ENCODE results near the gene MAN1C1. TPM values are rescaled to one million over a fixed set of nuclear protein-coding genes. Genes with fewer than 3 reads are reported as not detected.

MAN1C1 gene
- total RNA-seq, 1 donor from 2014 or later = 9.1 TPM

DNA sequence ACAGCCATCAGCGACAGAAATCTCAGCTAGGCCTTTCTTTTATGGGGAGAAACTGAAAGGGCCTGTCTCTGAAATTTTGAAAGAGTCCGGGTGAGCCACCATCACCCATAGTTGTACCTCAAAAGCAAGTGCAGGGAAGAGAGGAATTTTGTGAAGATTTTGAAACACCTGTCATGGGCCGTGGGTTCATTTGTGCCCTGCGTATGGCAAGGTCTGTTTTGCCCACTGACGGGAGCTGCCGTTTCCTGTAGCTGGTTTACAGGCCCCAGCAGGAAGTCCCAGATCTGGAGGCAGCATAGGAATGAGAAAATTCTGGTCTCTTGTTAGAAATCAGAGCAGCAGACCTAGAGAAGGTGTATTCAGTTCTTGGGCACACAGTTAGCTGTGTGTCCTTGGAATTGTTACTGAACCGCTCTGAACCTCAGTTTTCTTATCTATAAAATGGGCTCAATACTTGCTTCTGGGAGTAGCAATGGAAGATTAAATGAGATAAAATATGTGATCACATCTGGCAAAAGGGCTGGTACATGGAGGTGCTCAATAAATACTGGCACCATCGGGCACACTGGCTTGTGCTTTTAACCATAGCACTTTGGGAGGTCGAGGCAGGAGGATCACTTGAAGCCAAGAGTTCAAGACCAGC, 52.5 kb downstream of the MAN1C1 start:
- Mint-ChIP-seq H3K4me3 (no peak overlapping the region), H3K9me3 (no peaks in the 10 kb centered on the region), H3K27ac (no peak overlapping the region), H3K36me3 (no peaks in the 10 kb centered on the region), H3K4me1 (ENCODE audit: unreplicated experiment) (peaks cover 28% of the 10 kb centered on the region), H3K27me3 (no peaks in the 10 kb centered on the region)
- no peak for DNase-seq (ENCODE audit: extremely low spot score, unreplicated experiment)
- TF ChIP-seq CTCF (conservative IDR thresholded peaks at IDR 0.05) = no peak

- Mint-ChIP-seq H3K4me3 (no peak overlapping the region), H3K27ac (no peak overlapping the region), H3K36me3 (no peaks in the 10 kb centered on the region), H3K4me1 (ENCODE audit: unreplicated experiment) (peaks cover 22% of the 10 kb centered on the region), H3K27me3 (no peaks in the 10 kb centered on the region), H3K9me3 (no peaks in the 10 kb centered on the region)
- no peak for TF ChIP-seq CTCF (conservative IDR thresholded peaks at IDR 0.05)
- DNase-seq (ENCODE audit: extremely low spot score, unreplicated experiment) = no peak
These were observed 53.4 kb downstream of the MAN1C1 start for GRCh38 chr1:25669781-25670567.

DNA sequence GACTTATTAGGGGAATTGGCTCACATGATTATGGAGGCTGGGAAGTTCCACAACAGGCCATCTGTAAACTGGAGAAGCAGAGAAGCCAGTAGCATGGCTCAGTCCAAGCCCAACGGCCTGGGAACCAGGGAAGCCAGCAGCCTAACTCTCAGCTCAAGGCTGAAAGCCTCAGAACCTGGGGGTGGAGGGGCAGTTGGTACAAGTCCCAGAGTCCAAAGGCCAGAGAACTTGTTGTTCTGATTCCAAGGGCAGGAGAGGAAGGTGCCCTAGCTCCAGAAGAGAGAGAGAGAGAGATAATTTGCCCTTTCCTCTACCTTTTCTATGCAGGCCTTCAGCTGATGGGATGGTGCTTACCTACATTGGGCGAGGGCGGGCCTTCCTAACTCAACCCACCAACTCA, 55.3 kb downstream of the MAN1C1 start:
- DNase-seq (ENCODE audit: extremely low spot score, unreplicated experiment) = no peak
- Mint-ChIP-seq H3K4me1 (ENCODE audit: unreplicated experiment) (peaks cover 20% of the 10 kb centered on the region), H3K36me3 (no peaks in the 10 kb centered on the region), H3K27ac (no peak overlapping the region), H3K9me3 (no peaks in the 10 kb centered on the region), H3K4me3 (peak overlapping the region; percentile 21), H3K27me3 (no peaks in the 10 kb centered on the region)
- no peak for TF ChIP-seq CTCF (conservative IDR thresholded peaks at IDR 0.05)

- Mint-ChIP-seq H3K4me1 (ENCODE audit: unreplicated experiment) (peaks cover 19% of the 10 kb centered on the region), H3K27ac (no peak overlapping the region), H3K36me3 (no peaks in the 10 kb centered on the region), H3K27me3 (no peaks in the 10 kb centered on the region), H3K9me3 (no peaks in the 10 kb centered on the region), H3K4me3 (no peak overlapping the region)
- TF ChIP-seq CTCF (conservative IDR thresholded peaks at IDR 0.05) = no peak
- DNase-seq (ENCODE audit: extremely low spot score, unreplicated experiment) = no peak
These were observed 56.3 kb downstream of the MAN1C1 start for GRCh38 chr1:25672763-25673409.

DNA sequence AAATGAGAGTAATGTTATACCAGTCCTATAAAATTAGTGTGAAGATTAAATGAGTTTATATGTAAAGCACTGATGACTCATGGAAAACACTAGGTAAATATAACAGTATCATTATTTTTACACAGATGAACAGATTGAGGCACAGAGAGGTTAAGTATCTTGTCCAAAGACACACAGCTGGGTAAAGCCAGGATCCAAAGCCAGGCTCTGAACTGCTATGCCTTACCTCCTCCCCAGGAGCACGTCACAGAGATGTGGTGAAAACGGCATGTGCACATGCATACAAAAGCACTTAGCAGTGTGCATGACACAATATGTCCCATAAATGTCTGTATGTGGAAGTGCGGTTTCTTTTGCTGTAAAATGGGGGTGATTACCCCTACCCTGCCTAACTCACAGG, 56.9 kb downstream of the MAN1C1 start:
- no peak overlapping the region for H3K27ac Mint-ChIP-seq
- no peaks in the 10 kb centered on the region for H3K36me3 Mint-ChIP-seq
- TF ChIP-seq CTCF (conservative IDR thresholded peaks at IDR 0.05) = no peak
- H3K4me3 Mint-ChIP-seq = no peak overlapping the region
- H3K27me3 Mint-ChIP-seq = no peaks in the 10 kb centered on the region
- H3K9me3 Mint-ChIP-seq = no peaks in the 10 kb centered on the region
- DNase-seq (ENCODE audit: extremely low spot score, unreplicated experiment) = no peak
- H3K4me1 Mint-ChIP-seq (ENCODE audit: unreplicated experiment) = peaks cover 16% of the 10 kb centered on the region

Measured in type B pancreatic cell (in vitro differentiated cells).